HepG2 (cell line): Measurements from ENCODE around the gene COBL.

Source experiments
- NFIB ChIP-seq: sonication (generic); formaldehyde crosslinking; IDR thresholded peaks from 2 replicates; pipeline ENCODE4 v1.9.0; 2021; ENCODE audit warnings: missing genetic modification reagents, mild to moderate bottlenecking, borderline replicate concordance
- POLR2AphosphoS5 ChIP-seq: IDR thresholded peaks from 2 replicates; pipeline ENCODE4 v1.6.1; 2012; ENCODE audit warnings: low read depth, low read length
- TF ChIP-seq, protein P1 (sequence below): sonication (generic); formaldehyde crosslinking; IDR thresholded peaks from 2 replicates; pipeline ENCODE4 v1.4.0; 2020; ENCODE audit warnings: mild to moderate bottlenecking, missing genetic modification reagents
- TF ChIP-seq, protein P2 (sequence below): IDR thresholded peaks from 2 replicates; pipeline ENCODE4 v1.6.1; 2012; ENCODE audit warnings: low read length, improper control_type of control experiment
- TF ChIP-seq, protein P3 (sequence below): sonication (generic); formaldehyde crosslinking; IDR thresholded peaks from 2 replicates; pipeline ENCODE4 v1.4.0; 2020; ENCODE audit warnings: missing genetic modification reagents, mild to moderate bottlenecking, borderline replicate concordance

DNA sequence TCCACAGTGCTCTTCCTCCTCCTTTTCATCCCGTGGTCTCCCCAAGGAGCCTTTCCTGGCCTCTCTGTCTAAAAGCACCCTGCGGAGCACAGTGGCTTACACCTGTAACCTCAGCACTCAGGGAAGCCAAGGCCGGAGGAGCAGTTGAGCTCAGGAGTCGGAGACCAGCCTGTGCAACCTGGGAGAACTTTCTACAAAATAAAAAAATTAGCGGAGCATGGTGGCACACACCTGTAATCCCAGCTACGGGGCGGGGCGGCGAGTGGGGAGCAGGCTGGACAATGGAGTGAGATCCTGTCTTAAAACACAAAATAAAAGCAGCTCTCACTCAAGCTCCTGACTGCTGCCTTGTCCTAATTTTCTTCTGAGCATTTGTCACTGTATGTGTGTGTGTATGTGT, 1.4 kb upstream of the COBL start:
- TF ChIP-seq NFIB (CRISPR knock-in tag): no peak
- no peak for TF ChIP-seq POLR2AphosphoS5
- TF ChIP-seq, protein P1, sequence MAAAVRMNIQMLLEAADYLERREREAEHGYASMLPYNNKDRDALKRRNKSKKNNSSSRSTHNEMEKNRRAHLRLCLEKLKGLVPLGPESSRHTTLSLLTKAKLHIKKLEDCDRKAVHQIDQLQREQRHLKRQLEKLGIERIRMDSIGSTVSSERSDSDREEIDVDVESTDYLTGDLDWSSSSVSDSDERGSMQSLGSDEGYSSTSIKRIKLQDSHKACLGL (CRISPR knock-in tag): no peak
- TF ChIP-seq, protein P2, sequence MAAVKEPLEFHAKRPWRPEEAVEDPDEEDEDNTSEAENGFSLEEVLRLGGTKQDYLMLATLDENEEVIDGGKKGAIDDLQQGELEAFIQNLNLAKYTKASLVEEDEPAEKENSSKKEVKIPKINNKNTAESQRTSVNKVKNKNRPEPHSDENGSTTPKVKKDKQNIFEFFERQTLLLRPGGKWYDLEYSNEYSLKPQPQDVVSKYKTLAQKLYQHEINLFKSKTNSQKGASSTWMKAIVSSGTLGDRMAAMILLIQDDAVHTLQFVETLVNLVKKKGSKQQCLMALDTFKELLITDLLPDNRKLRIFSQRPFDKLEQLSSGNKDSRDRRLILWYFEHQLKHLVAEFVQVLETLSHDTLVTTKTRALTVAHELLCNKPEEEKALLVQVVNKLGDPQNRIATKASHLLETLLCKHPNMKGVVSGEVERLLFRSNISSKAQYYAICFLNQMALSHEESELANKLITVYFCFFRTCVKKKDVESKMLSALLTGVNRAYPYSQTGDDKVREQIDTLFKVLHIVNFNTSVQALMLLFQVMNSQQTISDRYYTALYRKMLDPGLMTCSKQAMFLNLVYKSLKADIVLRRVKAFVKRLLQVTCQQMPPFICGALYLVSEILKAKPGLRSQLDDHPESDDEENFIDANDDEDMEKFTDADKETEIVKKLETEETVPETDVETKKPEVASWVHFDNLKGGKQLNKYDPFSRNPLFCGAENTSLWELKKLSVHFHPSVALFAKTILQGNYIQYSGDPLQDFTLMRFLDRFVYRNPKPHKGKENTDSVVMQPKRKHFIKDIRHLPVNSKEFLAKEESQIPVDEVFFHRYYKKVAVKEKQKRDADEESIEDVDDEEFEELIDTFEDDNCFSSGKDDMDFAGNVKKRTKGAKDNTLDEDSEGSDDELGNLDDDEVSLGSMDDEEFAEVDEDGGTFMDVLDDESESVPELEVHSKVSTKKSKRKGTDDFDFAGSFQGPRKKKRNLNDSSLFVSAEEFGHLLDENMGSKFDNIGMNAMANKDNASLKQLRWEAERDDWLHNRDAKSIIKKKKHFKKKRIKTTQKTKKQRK: no peak
- TF ChIP-seq, protein P3, sequence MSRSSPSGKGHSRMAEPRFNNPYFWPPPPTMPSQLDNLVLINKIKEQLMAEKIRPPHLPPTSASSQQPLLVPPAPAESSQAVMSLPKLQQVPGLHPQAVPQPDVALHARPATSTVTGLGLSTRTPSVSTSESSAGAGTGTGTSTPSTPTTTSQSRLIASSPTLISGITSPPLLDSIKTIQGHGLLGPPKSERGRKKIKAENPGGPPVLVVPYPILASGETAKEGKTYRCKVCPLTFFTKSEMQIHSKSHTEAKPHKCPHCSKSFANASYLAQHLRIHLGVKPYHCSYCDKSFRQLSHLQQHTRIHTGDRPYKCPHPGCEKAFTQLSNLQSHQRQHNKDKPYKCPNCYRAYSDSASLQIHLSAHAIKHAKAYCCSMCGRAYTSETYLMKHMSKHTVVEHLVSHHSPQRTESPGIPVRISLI: no peak
